Lower leg skin (tissue), 4 donors: ENCODE data around the gene DNAJC8. TPM values are rescaled to one million over a fixed set of nuclear protein-coding genes. Genes with fewer than 3 reads are reported as not detected.

Experiments used
- DNase-seq, 2 donors: peaks; one replicate each; pipeline ENCODE4 v3.0.0-alpha.2; 2019; ENCODE audit warnings: low spot score in 2 of 2
- H3K4me3 ChIP-seq: fragments of 200-600 bp; sonication (generic); 2 replicates; pipeline ENCODE4 v1.5.1; 2017; ENCODE audit warnings: mild to moderate bottlenecking, low read depth; ENCODE audit not compliant: poor library complexity, severe bottlenecking
- POLR2A ChIP-seq, 2 donors: fragments of 450-650 bp; IDR thresholded peaks; one replicate each; pipeline ENCODE4 v1.6.1; 2016 to 2017; ENCODE audit warnings: antibody characterized with exemption in 2 of 2, mild to moderate bottlenecking in 1 of 2, moderate library complexity in 1 of 2
- WGBS, 2 donors: methylation state at CpG; one replicate each; pipeline ENCODE4 v1.1.5; 2018; 5-methylcytosine and 5-hydroxymethylcytosine counted together
- intact Hi-C: fragments of 100-400 bp; cut with DNase I; formaldehyde crosslinking; loops from one replicate; pipeline ENCODE4 v1.15.0; 2023; ENCODE audit warnings: low total_unique reads
- total RNA-seq, 4 donors: library from RNA; depleted of rRNA; stranded (reverse); fragments of >200 nt; gene quantifications; one replicate each; pipeline ENCODE4 v1.1.0, GENCODE V29; 2016
- TF ChIP-seq, protein P1 (sequence below), 3 donors: fragments of 450-650 bp; IDR thresholded peaks; one replicate each; pipeline ENCODE4 v1.5.1; 2016; ENCODE audit warnings: antibody characterized with exemption in 3 of 3, mild to moderate bottlenecking in 3 of 3, moderate library complexity in 2 of 3

Gene DNAJC8
- total RNA-seq, 4 donors from 2014 or later = 33.5 to 40.4 (median 35.3) TPM

DNA sequence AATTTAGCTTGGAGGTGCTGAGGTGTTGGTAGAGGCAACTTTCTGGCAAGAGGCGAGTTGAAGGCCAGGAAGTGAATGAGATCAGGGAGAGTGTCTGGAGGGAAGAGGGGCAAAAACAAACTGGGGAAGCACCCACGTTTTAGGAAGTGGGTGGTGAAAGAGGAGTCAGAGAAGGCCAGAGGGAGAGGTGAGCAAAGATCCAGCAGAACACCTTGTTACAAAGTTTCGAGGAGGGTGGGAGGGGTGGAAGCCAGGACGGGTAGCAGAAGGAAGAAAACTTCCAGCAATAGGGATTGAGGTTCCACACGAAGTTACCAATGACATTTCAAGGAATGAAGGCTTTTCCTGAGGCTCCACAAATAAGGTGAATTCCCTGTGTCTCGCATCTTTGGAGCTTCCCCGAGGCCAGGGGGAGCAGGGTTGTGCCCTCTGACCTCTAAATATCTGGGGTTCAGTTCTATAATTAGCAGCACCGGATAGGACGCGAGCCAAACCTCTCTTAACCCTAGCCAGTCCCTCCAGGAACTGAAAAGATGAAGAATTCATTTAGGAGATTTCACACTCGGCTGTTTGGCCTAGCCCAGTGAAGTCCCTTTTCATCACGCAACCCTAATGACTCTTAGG, 25.9 kb upstream of the DNAJC8 start:
- no peak overlapping the region for H3K4me3 ChIP-seq
- DNase-seq = no peak
- TF ChIP-seq, protein P1, sequence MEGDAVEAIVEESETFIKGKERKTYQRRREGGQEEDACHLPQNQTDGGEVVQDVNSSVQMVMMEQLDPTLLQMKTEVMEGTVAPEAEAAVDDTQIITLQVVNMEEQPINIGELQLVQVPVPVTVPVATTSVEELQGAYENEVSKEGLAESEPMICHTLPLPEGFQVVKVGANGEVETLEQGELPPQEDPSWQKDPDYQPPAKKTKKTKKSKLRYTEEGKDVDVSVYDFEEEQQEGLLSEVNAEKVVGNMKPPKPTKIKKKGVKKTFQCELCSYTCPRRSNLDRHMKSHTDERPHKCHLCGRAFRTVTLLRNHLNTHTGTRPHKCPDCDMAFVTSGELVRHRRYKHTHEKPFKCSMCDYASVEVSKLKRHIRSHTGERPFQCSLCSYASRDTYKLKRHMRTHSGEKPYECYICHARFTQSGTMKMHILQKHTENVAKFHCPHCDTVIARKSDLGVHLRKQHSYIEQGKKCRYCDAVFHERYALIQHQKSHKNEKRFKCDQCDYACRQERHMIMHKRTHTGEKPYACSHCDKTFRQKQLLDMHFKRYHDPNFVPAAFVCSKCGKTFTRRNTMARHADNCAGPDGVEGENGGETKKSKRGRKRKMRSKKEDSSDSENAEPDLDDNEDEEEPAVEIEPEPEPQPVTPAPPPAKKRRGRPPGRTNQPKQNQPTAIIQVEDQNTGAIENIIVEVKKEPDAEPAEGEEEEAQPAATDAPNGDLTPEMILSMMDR (IDR thresholded peaks at IDR 0.05) = no peak
- TF ChIP-seq POLR2A (IDR thresholded peaks at IDR 0.05) = no peak
- intact Hi-C loops = no loop called here
- 5 to 8% methylated on average over 12 of the region's 12 CpGs for WGBS, 2 donors

- DNase-seq = no peak
- intact Hi-C loops = no loop called here
- H3K4me3 ChIP-seq = no peak overlapping the region
- TF ChIP-seq POLR2A (IDR thresholded peaks at IDR 0.05) = no peak
- TF ChIP-seq, protein P1 (IDR thresholded peaks at IDR 0.05) = no peak
- 95 to 97% methylated on average over 4 of the region's 4 CpGs for WGBS, 2 donors
Measured at GRCh38 chr1:28257736-28258135, 24.9 kb upstream of the DNAJC8 start.

DNA sequence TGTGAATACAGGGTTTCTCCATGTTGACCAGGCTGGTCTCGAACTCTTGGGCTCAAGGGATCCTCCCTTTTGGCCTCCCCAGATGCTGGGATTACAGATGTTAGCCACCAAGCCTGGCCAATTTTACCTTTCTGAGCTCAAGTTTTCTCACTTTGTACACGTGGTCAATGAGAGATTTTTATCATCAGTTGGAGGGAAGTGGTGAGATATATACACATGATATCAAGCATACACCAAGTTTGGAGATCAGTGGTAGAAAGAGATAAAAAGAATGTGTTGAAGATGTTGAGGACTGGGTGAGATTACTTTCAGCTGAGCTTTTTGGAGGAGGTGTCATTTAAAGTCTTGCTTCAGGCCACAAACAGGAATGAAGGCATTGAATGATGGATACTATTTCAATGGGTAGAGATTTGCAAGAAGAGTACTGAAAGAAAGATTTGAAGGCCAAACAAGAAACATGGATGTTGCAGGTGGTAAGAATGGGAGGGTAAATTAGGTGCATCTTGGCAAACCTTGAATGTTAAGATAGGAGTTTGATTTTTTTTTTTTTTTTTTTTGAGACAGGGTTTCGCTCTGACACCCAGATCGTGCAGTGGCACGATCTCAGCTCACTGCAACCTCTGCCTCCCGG, 23.5 kb upstream of the DNAJC8 start:
- intact Hi-C loops = no loop called here
- TF ChIP-seq, protein P1 (IDR thresholded peaks at IDR 0.05) = no peak
- TF ChIP-seq POLR2A (IDR thresholded peaks at IDR 0.05) = no peak

GRCh38 chr1:28249866-28250295, 17.1 kb upstream of the DNAJC8 start:
- 39 to 42% methylated on average over 4 of the region's 4 CpGs for WGBS, 2 donors
- no peak for DNase-seq
- no peak overlapping the region for H3K4me3 ChIP-seq
- intact Hi-C loops = no loop called here
- no peak for TF ChIP-seq POLR2A (IDR thresholded peaks at IDR 0.05)
- TF ChIP-seq, protein P1 (IDR thresholded peaks at IDR 0.05) = no peak

More for the DNA sequence above, 23.5 kb upstream of the DNAJC8 start:
- 74 to 80% methylated on average over 6 of the region's 6 CpGs for WGBS, 2 donors
- no peak for DNase-seq
- no peak overlapping the region for H3K4me3 ChIP-seq

GRCh38 chr1:28249013-28249865, 16.4 kb upstream of the DNAJC8 start:
- H3K4me3 ChIP-seq = no peak overlapping the region
- no peak for DNase-seq
- intact Hi-C loops = no loop called here
- TF ChIP-seq POLR2A (IDR thresholded peaks at IDR 0.05) = no peak
- TF ChIP-seq, protein P1 (IDR thresholded peaks at IDR 0.05) = no peak
- WGBS, 2 donors = 24 to 33% methylated on average over 3 of the region's 3 CpGs
